ENCODE data around the gene ADGRD1.

- TF ChIP-seq MAX (IDR thresholded peaks at IDR 0.05) (no peak), RAD21 (IDR thresholded peaks at IDR 0.05; ENCODE audit: low read depth) (no peak), NFIC (IDR thresholded peaks at IDR 0.05) (no peak), REST (IDR thresholded peaks at IDR 0.05; ENCODE audit: low read depth) (no peak), EGR1 (IDR thresholded peaks at IDR 0.05) (no peak), USF1 (IDR thresholded peaks at IDR 0.05) (no peak), CREB1 (IDR thresholded peaks at IDR 0.05; ENCODE audit: low read depth) (no peak)
Measured at GRCh38 chr12:131052063-131052781, 98.5 kb downstream of the ADGRD1 start.
